Common myeloid progenitor, CD34-positive (primary cell): ENCODE data around the gene ZNF285.
"Not testable (repeated sequence)": the region's sequence is repeated elsewhere in the genome, so short reads cannot be mapped to it uniquely, and the experiment has no call there.

Experiments
- CTCF ChIA-PET: fragments of 350-600 bp; sonication (Branson Sonifier 250); formaldehyde crosslinking; loops from one replicate; lab custom pipeline; 2021; ENCODE audit warnings: antibody characterized with exemption; lab: Charles Lee
- POLR2A ChIA-PET: fragments of 350-600 bp; sonication (Branson Sonifier 250); formaldehyde crosslinking; loops from one replicate; lab custom pipeline; 2021; ENCODE audit warnings: antibody characterized with exemption; lab: Charles Lee
- DNase-seq, 3 donors: peaks; one replicate each; pipeline versions ENCODE4 v3.0.0 to v3.0.0-alpha.2; 2013
- H3K27ac ChIP-seq, 2 experiments: 1 replicate in 1 of 2; 2 replicates in 1 of 2; pipeline ENCODE4 v1.7.0; 2013; ENCODE audit warnings: inconsistent platforms in 2 of 2, low read length in 2 of 2, mild to moderate bottlenecking in 2 of 2, low read depth in 1 of 2, moderate library complexity in 1 of 2; ENCODE audit not compliant: severe bottlenecking in 2 of 2, insufficient read depth in 1 of 2, poor library complexity in 1 of 2
- H3K27me3 ChIP-seq, 5 experiments: replicated peaks in 2 of 5; 1 replicate in 3 of 5; 2 replicates in 2 of 5; pipeline versions ENCODE4 v1.6.1 to v1.7.0; 2013; ENCODE audit warnings: low read length in 4 of 5, mild to moderate bottlenecking in 2 of 5, moderate library complexity in 2 of 5, inconsistent platforms in 1 of 5; ENCODE audit not compliant: insufficient read depth in 5 of 5, control insufficient read depth in 4 of 5
- H3K36me3 ChIP-seq, 4 experiments: 1 replicate in 2 of 4; 2 replicates in 2 of 4; pipeline versions ENCODE4 v1.6.1 to v1.7.0; 2013; ENCODE audit warnings: low read length in 3 of 4, control low read depth in 1 of 4, mild to moderate bottlenecking in 1 of 4; ENCODE audit not compliant: control insufficient read depth in 4 of 4, insufficient read depth in 4 of 4
- H3K4me1 ChIP-seq, 4 experiments: 1 replicate in 3 of 4; 2 replicates in 1 of 4; pipeline versions ENCODE4 v1.6.1 to v1.7.1; 2013; ENCODE audit warnings: low read length in 3 of 4, mild to moderate bottlenecking in 3 of 4, control low read depth in 1 of 4, inconsistent platforms in 1 of 4, moderate library complexity in 1 of 4; ENCODE audit not compliant: control insufficient read depth in 4 of 4, insufficient read depth in 4 of 4; ENCODE audit errors: control extremely low read depth in 1 of 4
- H3K4me3 ChIP-seq, 7 experiments: 1 replicate in 4 of 7; 2 replicates in 3 of 7; pipeline versions ENCODE4 v1.5.1 to v1.7.0; 2013; ENCODE audit warnings: mild to moderate bottlenecking in 7 of 7, low read length in 6 of 7, moderate library complexity in 6 of 7, inconsistent platforms in 2 of 7, low read depth in 2 of 7, control low read depth in 1 of 7; ENCODE audit not compliant: insufficient read depth in 4 of 7, control insufficient read depth in 1 of 7; ENCODE audit errors: extremely low read depth in 1 of 7
- H3K9me3 ChIP-seq, 5 experiments: 1 replicate in 4 of 5; 2 replicates in 1 of 5; pipeline versions ENCODE4 v1.6.1 to v1.7.1; 2013; ENCODE audit warnings: low read length in 4 of 5, mild to moderate bottlenecking in 2 of 5, inconsistent platforms in 1 of 5, low read depth in 1 of 5, moderate library complexity in 1 of 5; ENCODE audit not compliant: control insufficient read depth in 4 of 5, insufficient read depth in 2 of 5; ENCODE audit errors: control extremely low read depth in 1 of 5
- WGBS: methylation state at CpG from one replicate; pipeline ENCODE4 v1.1.5; 2013; ENCODE audit not compliant: insufficient coverage; 5-methylcytosine and 5-hydroxymethylcytosine counted together

The ZNF285 gene

GRCh38 chr19:44389268-44389667 is 12.1 kb downstream of the ZNF285 start:
- H3K4me1 ChIP-seq, H3K27me3 ChIP-seq, POLR2A ChIA-PET, H3K27ac ChIP-seq, DNase-seq, H3K4me3 ChIP-seq, CTCF ChIA-PET: not testable (repeated sequence)
- Histone ChIP-seq H3K36me3 (peaks cover 6 to 75% (median 20%) of the 10 kb centered on the region in 4 experiments), H3K9me3 (peaks cover 2 to 49% (median 10%) of the 10 kb centered on the region in 5 experiments)
- WGBS = 100% methylated on average over 1 of the region's 4 CpGs

- Histone ChIP-seq H3K4me3 (no peak overlapping the region), H3K36me3 (no peaks in the 10 kb centered on the region), H3K27ac (no peak overlapping the region), H3K9me3 (peaks cover 0 to 18% (median 5%) of the 10 kb centered on the region in 5 experiments), H3K27me3 (no peaks in the 10 kb centered on the region), H3K4me1 (no peaks in the 10 kb centered on the region)
- ChIA-PET CTCF (no interaction called here), POLR2A (no interaction called here)
- WGBS = no CpG with 5 or more reads among the region's 2 CpGs
- no peak for DNase-seq
Observed at GRCh38 chr19:44374789-44375188, 26.6 kb downstream of the ZNF285 start.

GRCh38 chr19:44371815-44372480 is 29.5 kb downstream of the ZNF285 start:
- no peak for DNase-seq
- no peaks in the 10 kb centered on the region for H3K4me1 ChIP-seq
- WGBS = 80% methylated on average over 18 of the region's 20 CpGs
- POLR2A ChIA-PET = no interaction called here
- no peak overlapping the region for H3K27ac ChIP-seq
- H3K27me3 ChIP-seq = no peaks in the 10 kb centered on the region
- no peaks in the 10 kb centered on the region for H3K36me3 ChIP-seq
- H3K4me3 ChIP-seq = peak overlapping the region in 1 of 7 experiments; percentile 13
- CTCF ChIA-PET = no interaction called here
- H3K9me3 ChIP-seq = peaks cover 0 to 22% (median 3%) of the 10 kb centered on the region in 5 experiments

DNA sequence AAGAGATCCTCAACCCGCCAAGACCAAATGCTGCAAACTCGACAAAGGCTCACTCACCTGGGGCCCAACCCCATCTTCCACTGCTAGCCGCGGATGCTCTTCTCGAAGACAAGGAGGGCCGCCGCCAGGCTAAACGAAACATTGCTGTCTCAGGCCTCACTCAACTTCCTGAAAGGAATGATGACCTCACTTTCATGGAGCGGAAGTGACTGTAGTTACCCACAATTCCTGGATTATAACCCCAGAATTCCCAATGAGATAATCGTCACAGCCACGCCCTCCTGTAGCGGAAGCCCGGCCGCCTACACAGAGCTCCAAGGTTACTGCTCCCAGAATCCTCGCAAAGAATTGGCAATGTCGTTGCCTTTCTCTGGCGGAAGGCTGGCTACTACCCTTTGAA is 34.4 kb downstream of the ZNF285 start:
- CTCF ChIA-PET = no interaction called here
- no peaks in the 10 kb centered on the region for H3K36me3 ChIP-seq
- DNase-seq = no peak
- H3K27ac ChIP-seq = no peak overlapping the region
- H3K4me1 ChIP-seq = no peaks in the 10 kb centered on the region
- POLR2A ChIA-PET = no interaction called here
- H3K9me3 ChIP-seq = peaks cover 0 to 12% (median 1%) of the 10 kb centered on the region in 5 experiments
- H3K4me3 ChIP-seq = no peak overlapping the region
- no peaks in the 10 kb centered on the region for H3K27me3 ChIP-seq
- WGBS = 84% methylated on average over 14 of the region's 17 CpGs

DNA sequence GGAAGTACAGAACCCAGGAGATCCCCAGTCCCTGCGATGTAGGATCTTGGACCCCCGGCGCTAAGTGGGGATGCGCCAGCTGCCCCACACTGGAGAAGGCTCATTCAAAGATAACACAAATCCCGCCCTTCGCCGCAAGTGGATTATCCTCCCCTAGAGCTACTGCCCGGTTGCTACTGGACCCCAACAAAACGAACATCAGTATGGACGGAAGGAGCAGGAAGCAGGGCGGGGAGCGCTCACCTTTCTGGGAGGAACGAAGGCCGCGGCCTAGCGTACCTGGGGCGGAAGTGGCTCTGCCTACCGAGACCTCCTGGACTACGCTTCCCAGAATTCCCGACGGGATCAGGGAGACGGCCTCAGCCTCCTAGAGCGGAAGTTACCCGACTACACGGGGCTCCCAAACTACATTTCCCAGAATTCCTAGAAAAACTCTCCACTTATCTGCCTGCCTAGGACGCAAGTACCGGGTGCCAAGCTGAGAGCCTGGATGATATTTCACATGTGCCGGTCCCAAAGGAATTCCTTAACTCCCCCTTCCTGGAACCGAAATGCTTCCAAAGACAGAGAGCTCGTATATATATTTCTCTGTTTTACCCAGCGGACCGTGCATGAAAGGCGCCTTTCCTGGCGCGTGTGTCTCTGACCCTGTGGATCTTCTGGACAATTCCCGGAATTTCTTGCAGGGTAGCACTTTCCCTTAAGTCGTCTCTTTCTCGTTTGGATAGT is 44.9 kb downstream of the ZNF285 start, which contains the start of gene ZNF112:
TSS of gene ZNF112 (minus strand) at position 298 of the 729 bp plus-strand sequence. CDS start 16,141 bp downstream, outside the sequence.
- Histone ChIP-seq H3K9me3 (peaks cover 2 to 19% (median 5%) of the 10 kb centered on the region in 5 experiments), H3K27ac (peak within 1 kb of the TSS in 1 of 2 experiments; percentile 66), H3K27me3 (no peaks in the 10 kb centered on the region), H3K36me3 (peaks cover 0 to 4% (median 0%) of the 10 kb centered on the region in 4 experiments), H3K4me1 (peaks cover 0 to 11% (median 3%) of the 10 kb centered on the region in 4 experiments), H3K4me3 (peak within 1 kb of the TSS; percentile 54 to 95 (median 78))
- DNase-seq = peak; percentile 64 to 70 (median 69)
- ChIA-PET POLR2A (no interaction called here), CTCF (interaction anchor here (1.1 kb wide), 1 partner anchor 22 kb away, joined by 3 read pairs; no protein-coding TSS in a partner anchor)
- 3% methylated on average over 29 of the region's 38 CpGs for WGBS

DNA sequence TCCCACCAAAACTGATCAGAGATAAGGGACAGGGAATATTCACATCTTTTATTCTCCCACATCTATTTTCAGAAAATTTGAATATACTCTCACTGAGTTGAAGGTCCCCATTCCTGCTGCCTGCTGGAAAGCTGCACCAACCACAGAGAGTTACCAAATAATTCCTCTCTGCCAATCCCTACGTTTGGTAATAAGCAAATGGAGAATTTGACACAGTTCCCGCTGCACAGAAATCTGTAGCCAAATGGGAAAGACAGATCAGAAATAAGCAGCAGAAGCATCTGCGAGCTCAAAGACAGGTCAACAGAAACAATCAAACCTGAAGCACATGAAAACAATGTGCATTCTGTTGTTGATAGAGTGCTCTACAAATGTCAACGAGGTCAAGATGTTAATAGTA is 54.9 kb downstream of the ZNF285 start:
- H3K27me3 ChIP-seq = no peaks in the 10 kb centered on the region
- no peak overlapping the region for H3K4me3 ChIP-seq
- 88% methylated on average over 1 of the region's 4 CpGs for WGBS
- DNase-seq = no peak
- ChIA-PET CTCF (no interaction called here), POLR2A (no interaction called here)
- peaks cover 0 to 30% (median 6%) of the 10 kb centered on the region in 4 experiments for H3K36me3 ChIP-seq
- no peaks in the 10 kb centered on the region for H3K4me1 ChIP-seq
- peaks cover 1 to 84% (median 20%) of the 10 kb centered on the region in 5 experiments for H3K9me3 ChIP-seq
- no peak overlapping the region for H3K27ac ChIP-seq

DNA sequence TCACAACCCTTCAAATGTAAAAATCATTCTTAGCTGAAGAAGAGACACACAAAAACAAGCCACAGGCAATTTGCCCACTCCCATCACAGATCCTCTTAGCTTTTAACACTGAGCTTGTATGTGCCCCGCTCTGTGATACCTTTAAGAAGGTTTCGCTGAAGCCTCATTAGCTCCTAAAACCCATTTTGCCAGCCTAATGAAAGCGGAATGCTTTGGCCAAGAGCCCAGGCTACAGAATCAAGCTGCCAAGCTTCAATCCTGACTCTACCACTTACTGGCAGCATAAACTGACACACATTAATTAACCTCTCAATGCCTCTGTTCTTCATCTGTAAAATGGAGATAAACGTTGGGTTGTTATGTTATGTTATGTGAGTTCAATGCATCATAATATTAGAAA is 55.4 kb downstream of the ZNF285 start:
- Histone ChIP-seq H3K4me3 (no peak overlapping the region), H3K4me1 (no peaks in the 10 kb centered on the region), H3K36me3 (peaks cover 0 to 36% (median 6%) of the 10 kb centered on the region in 4 experiments), H3K9me3 (peaks cover 1 to 86% (median 20%) of the 10 kb centered on the region in 5 experiments), H3K27me3 (no peaks in the 10 kb centered on the region), H3K27ac (no peak overlapping the region)
- WGBS = 100% methylated on average over 3 of the region's 4 CpGs
- no peak for DNase-seq
- POLR2A ChIA-PET = no interaction called here
- CTCF ChIA-PET = no interaction called here
